Measurements from ENCODE around the gene ZFYVE16. TPM values are rescaled to one million over a fixed set of nuclear protein-coding genes. Genes with fewer than 3 reads are reported as not detected.

Gene ZFYVE16
- total RNA-seq, 1 experiment from 2014 or later, result 9.7 TPM

DNA sequence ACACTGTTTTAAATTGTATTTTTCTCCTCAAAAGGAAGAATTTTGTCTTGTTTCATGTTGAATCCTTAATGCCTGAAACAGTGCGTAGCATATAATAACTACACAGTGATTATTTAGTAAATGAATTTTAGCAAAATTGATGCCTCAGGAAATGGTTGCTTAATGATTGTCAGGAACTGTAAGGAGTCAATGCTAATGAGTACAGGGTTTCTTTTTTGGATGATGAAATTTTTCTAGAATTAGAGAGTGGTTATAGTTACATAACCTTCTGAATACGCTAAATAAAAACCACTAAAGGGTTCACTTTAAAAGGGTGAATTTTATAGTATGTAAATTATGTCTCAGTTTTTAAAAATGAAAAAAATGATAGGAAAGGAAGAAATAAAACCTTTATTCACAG, 94.9 kb downstream of the ZFYVE16 start:
- H3K36me3 ChIP-seq (ENCODE audit: low read depth, low read length), result no peaks in the 10 kb centered on the region
- CTCF ChIA-PET, result no interaction called here
- no peak for DNase-seq

GRCh38 chr5:80503641-80504040, 95.8 kb downstream of the ZFYVE16 start:
- H2AFZ ChIP-seq (ENCODE audit: low read length), result no peak overlapping the region
- H3K79me2 ChIP-seq (ENCODE audit: low read length), result no peaks in the 10 kb centered on the region
- no peaks in the 10 kb centered on the region for H3K4me1 ChIP-seq (ENCODE audit: insufficient read depth, low read length)
- no peak for DNase-seq
- ChIA-PET POLR2A (ENCODE audit: unreplicated experiment) (no interaction called here), CTCF (no interaction called here)
- intact Hi-C loops (cut with micrococcal nuclease), result no loop called here
- ATAC-seq, result no peak
- H3K4me2 ChIP-seq (ENCODE audit: low read length), result no peak overlapping the region
- BruUV-seq (replicated peaks), result no TSS peak
- TF ChIP-seq CTCF (conservative IDR thresholded peaks at IDR 0.05; ENCODE audit: low read depth, low read length) (no peak), EZH2phosphoT487 (IDR thresholded peaks at IDR 0.05; ENCODE audit: borderline replicate concordance, low read length) (no peak), EZH2 (IDR thresholded peaks at IDR 0.05; ENCODE audit: low read length, unreplicated experiment) (no peak)
- no peaks in the 10 kb centered on the region for H3K9me3 ChIP-seq (ENCODE audit: low read length)
- H3F3A ChIP-seq (ENCODE audit: low read length, unreplicated experiment), result no peaks in the 10 kb centered on the region
- no peak overlapping the region for H3K27ac ChIP-seq (ENCODE audit: low read length)
- no peaks in the 10 kb centered on the region for H4K20me1 ChIP-seq (ENCODE audit: low read length)
- no peaks in the 10 kb centered on the region for H3K27me3 ChIP-seq (ENCODE audit: low read length)
- H3K4me3 ChIP-seq (ENCODE audit: low read length), result no peak overlapping the region
- no peaks in the 10 kb centered on the region for H3K36me3 ChIP-seq (ENCODE audit: low read depth, low read length)
- no peaks in the 10 kb centered on the region for H3K9me2 ChIP-seq (replicated peaks; ENCODE audit: low read length)
- no peak overlapping the region for H3K9ac ChIP-seq (ENCODE audit: low read length)

More for the DNA sequence above, 94.9 kb downstream of the ZFYVE16 start:
- POLR2A ChIA-PET (ENCODE audit: unreplicated experiment), result no interaction called here
- H3K9ac ChIP-seq (ENCODE audit: low read length), result no peak overlapping the region
- H3K27me3 ChIP-seq (ENCODE audit: low read length), result no peaks in the 10 kb centered on the region
- H2AFZ ChIP-seq (ENCODE audit: low read length), result no peak overlapping the region
- intact Hi-C loops (cut with micrococcal nuclease), result no loop called here
- H3K27ac ChIP-seq (ENCODE audit: low read length), result no peak overlapping the region
- no peaks in the 10 kb centered on the region for H3K9me2 ChIP-seq (replicated peaks; ENCODE audit: low read length)
- H3K9me3 ChIP-seq (ENCODE audit: low read length), result no peaks in the 10 kb centered on the region
- H3K4me3 ChIP-seq (ENCODE audit: low read length), result no peak overlapping the region
- H4K20me1 ChIP-seq (ENCODE audit: low read length), result no peaks in the 10 kb centered on the region
- H3K4me2 ChIP-seq (ENCODE audit: low read length), result no peak overlapping the region
- H3F3A ChIP-seq (ENCODE audit: low read length, unreplicated experiment), result no peaks in the 10 kb centered on the region
- TF ChIP-seq CTCF (conservative IDR thresholded peaks at IDR 0.05; ENCODE audit: low read depth, low read length), result no peak
- TF ChIP-seq EZH2phosphoT487 (IDR thresholded peaks at IDR 0.05; ENCODE audit: borderline replicate concordance, low read length), result no peak
- no peak for TF ChIP-seq EZH2 (IDR thresholded peaks at IDR 0.05; ENCODE audit: low read length, unreplicated experiment)
- no peaks in the 10 kb centered on the region for H3K4me1 ChIP-seq (ENCODE audit: insufficient read depth, low read length)
- H3K79me2 ChIP-seq (ENCODE audit: low read length), result no peaks in the 10 kb centered on the region
- BruUV-seq (replicated peaks), result no TSS peak
- ATAC-seq, result no peak

GRCh38 chr5:80504833-80505232, 97.0 kb downstream of the ZFYVE16 start:
- no peaks in the 10 kb centered on the region for H4K20me1 ChIP-seq (ENCODE audit: low read length)
- CTCF ChIA-PET, result no interaction called here
- no TSS peak for BruUV-seq (replicated peaks)
- H3K4me3 ChIP-seq (ENCODE audit: low read length), result no peak overlapping the region
- no peaks in the 10 kb centered on the region for H3F3A ChIP-seq (ENCODE audit: low read length, unreplicated experiment)
- no peaks in the 10 kb centered on the region for H3K27me3 ChIP-seq (ENCODE audit: low read length)
- ATAC-seq, result no peak
- no peaks in the 10 kb centered on the region for H3K9me3 ChIP-seq (ENCODE audit: low read length)
- no peaks in the 10 kb centered on the region for H3K4me1 ChIP-seq (ENCODE audit: insufficient read depth, low read length)
- H3K79me2 ChIP-seq (ENCODE audit: low read length), result no peaks in the 10 kb centered on the region
- TF ChIP-seq EZH2 (IDR thresholded peaks at IDR 0.05; ENCODE audit: low read length, unreplicated experiment), result no peak
- TF ChIP-seq EZH2phosphoT487 (IDR thresholded peaks at IDR 0.05; ENCODE audit: borderline replicate concordance, low read length), result no peak
- TF ChIP-seq CTCF (conservative IDR thresholded peaks at IDR 0.05; ENCODE audit: low read depth, low read length), result no peak
- H3K9me2 ChIP-seq (replicated peaks; ENCODE audit: low read length), result no peaks in the 10 kb centered on the region
- DNase-seq, result no peak
- H3K9ac ChIP-seq (ENCODE audit: low read length), result no peak overlapping the region
- intact Hi-C loops (cut with micrococcal nuclease), result no loop called here
- H3K27ac ChIP-seq (ENCODE audit: low read length), result no peak overlapping the region
- no peak overlapping the region for H2AFZ ChIP-seq (ENCODE audit: low read length)
- POLR2A ChIA-PET (ENCODE audit: unreplicated experiment), result no interaction called here
- H3K4me2 ChIP-seq (ENCODE audit: low read length), result no peak overlapping the region
- H3K36me3 ChIP-seq (ENCODE audit: low read depth, low read length), result no peaks in the 10 kb centered on the region

Data from PC-3 (cell line).